NCI-H1436 (cell line): ENCODE measurements around the gene CASP6.

Source experiments
- DNase-seq: peaks from one replicate; lab custom pipeline; 2025; lab: John Stamatoyannopoulos, UW

Gene CASP6

GRCh38 chr4:109671350-109671749 lies 31.9 kb downstream of the CASP6 start:
- DNase-seq: no peak

GRCh38 chr4:109665783-109666485 lies 37.3 kb downstream of the CASP6 start:
- peak; percentile 16 for DNase-seq

- no peak for DNase-seq
Measured at GRCh38 chr4:109662771-109663170, 40.5 kb downstream of the CASP6 start.

GRCh38 chr4:109662116-109662515 lies 41.1 kb downstream of the CASP6 start:
- no peak for DNase-seq

- DNase-seq: no peak
Measured at GRCh38 chr4:109658871-109659410, 44.3 kb downstream of the CASP6 start.

GRCh38 chr4:109657854-109658418 lies 45.3 kb downstream of the CASP6 start:
- DNase-seq: no peak

- no peak for DNase-seq
Measured at GRCh38 chr4:109655396-109655795, 47.8 kb downstream of the CASP6 start.

GRCh38 chr4:109649872-109650271 lies 53.4 kb downstream of the CASP6 start:
- DNase-seq: no peak

GRCh38 chr4:109648997-109649575 lies 54.2 kb downstream of the CASP6 start:
- no peak for DNase-seq

- no peak for DNase-seq
Measured at GRCh38 chr4:109648266-109648996, 54.8 kb downstream of the CASP6 start.

- DNase-seq: no peak
Measured at GRCh38 chr4:109645874-109646710, 57.2 kb downstream of the CASP6 start.

GRCh38 chr4:109640644-109641043 lies 62.6 kb downstream of the CASP6 start:
- no peak for DNase-seq
